Coronary artery (tissue), 2 donors: Measurements from ENCODE around the gene MAEA.

Source experiments
- DNase-seq: peaks from one replicate; pipeline ENCODE4 v3.0.0-alpha.2; 2017; ENCODE audit warnings: low spot score
- H3K27ac ChIP-seq, 2 donors: fragments of 200-600 bp; sonication (generic); one replicate each; pipeline ENCODE4 v1.5.1; 2016 to 2019
- H3K4me3 ChIP-seq: fragments of 200-600 bp; sonication (generic); 2 replicates; pipeline ENCODE4 v1.5.1; 2016; ENCODE audit warnings: mild to moderate bottlenecking, moderate library complexity
- CTCF ChIP-seq: fragments of 200-600 bp; sonication (generic); IDR thresholded peaks from one replicate; pipeline ENCODE4 v1.5.1; 2019; ENCODE audit warnings: antibody characterized with exemption

Gene MAEA

GRCh38 chr4:1305261-1305711, 15.6 kb downstream of the MAEA start:
- TF ChIP-seq CTCF = no peak
- DNase-seq = no peak
- Histone ChIP-seq H3K4me3 (no peak overlapping the region), H3K27ac (no peak overlapping the region)

- DNase-seq = no peak
- no peak overlapping the region for H3K4me3 ChIP-seq
- no peak overlapping the region for H3K27ac ChIP-seq
- no peak for TF ChIP-seq CTCF
These were observed 16.2 kb downstream of the MAEA start for GRCh38 chr4:1305781-1306455.

GRCh38 chr4:1307951-1308735, 18.5 kb downstream of the MAEA start:
- no peak for DNase-seq
- no peak overlapping the region for H3K27ac ChIP-seq
- TF ChIP-seq CTCF = no peak
- H3K4me3 ChIP-seq = no peak overlapping the region

GRCh38 chr4:1309261-1310010, 19.7 kb downstream of the MAEA start:
- H3K4me3 ChIP-seq = peak overlapping the region; percentile 65
- peak; percentile 95 for DNase-seq
- H3K27ac ChIP-seq = peak overlapping the region; percentile 9 to 77
- TF ChIP-seq CTCF = no peak

- H3K4me3 ChIP-seq = peak overlapping the region; percentile 65
- no peak for DNase-seq
- no peak for TF ChIP-seq CTCF
- H3K27ac ChIP-seq = peak overlapping the region; percentile 9 to 77
These were observed 20.5 kb downstream of the MAEA start for GRCh38 chr4:1310031-1310795.

GRCh38 chr4:1310796-1311631, 21.3 kb downstream of the MAEA start:
- peak overlapping the region; percentile 65 for H3K4me3 ChIP-seq
- no peak for TF ChIP-seq CTCF
- H3K27ac ChIP-seq = peak overlapping the region in 1 of 2 donors; percentile 77
- no peak for DNase-seq
